SK-N-SH (cell line): Measurements from ENCODE around the gene PDIA5. TPM values are rescaled to one million over a fixed set of nuclear protein-coding genes. Genes with fewer than 3 reads are reported as not detected.

ENCODE experiments used
- CTCF ChIA-PET: fragments of 300-600, 350-600 bp; formaldehyde crosslinking; extraction: SDS; loops from one replicate; lab custom pipeline; 2021; lab: Yijun Ruan, JAX
- POLR2A ChIA-PET: fragments of 350-600 bp; sonication (Branson Sonifier 250); formaldehyde crosslinking; extraction: SDS; loops from one replicate; lab custom pipeline; 2020; ENCODE audit warnings: antibody characterized with exemption, inconsistent platforms; lab: Yijun Ruan, JAX
- DNase-seq: peaks from one replicate; pipeline ENCODE4 v3.0.0; 2012
- H2AFZ ChIP-seq: fragments of 200-600 bp; sonication (generic); 2 replicates; pipeline ENCODE4 v1.8.1; 2016; ENCODE audit warnings: antibody characterized with exemption, mild to moderate bottlenecking, low read depth
- H3F3A ChIP-seq: fragments of 200-600 bp; sonication (generic); replicated peaks from 2 replicates; pipeline ENCODE3; 2016; ENCODE audit warnings: antibody characterized with exemption, mild to moderate bottlenecking; ENCODE audit not compliant: insufficient read depth
- H3K27ac ChIP-seq, 2 experiments: fragments of 200-500 bp in 1 of 2; fragments of 200-600 bp in 1 of 2; sonication (Bioruptor generic) in 1 of 2; sonication (generic), shearing (Covaris generic) in 1 of 2; 2 replicates each; pipeline versions ENCODE4 v1.5.1 to v1.6.1; 2014 to 2016; ENCODE audit warnings: low read depth in 2 of 2, inconsistent platforms in 1 of 2, low read length in 1 of 2, mild to moderate bottlenecking in 1 of 2, mixed read lengths in 1 of 2
- H3K27me3 ChIP-seq: fragments of 200-600 bp; sonication (generic), shearing (Covaris generic); 2 replicates; pipeline ENCODE4 v1.6.1; 2016; ENCODE audit warnings: mixed run types; ENCODE audit not compliant: insufficient read depth
- H3K36me3 ChIP-seq, 2 experiments: fragments of 200-500 bp in 1 of 2; fragments of 200-600 bp in 1 of 2; sonication (Bioruptor generic) in 1 of 2; sonication (generic) in 1 of 2; replicated peaks in 1 of 2; 2 replicates each; pipeline versions ENCODE3 to v1.5.1; 2014 to 2016; ENCODE audit warnings: low read length in 1 of 2, mild to moderate bottlenecking in 1 of 2; ENCODE audit not compliant: insufficient read depth in 2 of 2, control insufficient read depth in 1 of 2
- H3K4me1 ChIP-seq, 2 experiments: fragments of 200-500 bp in 1 of 2; fragments of 200-600 bp in 1 of 2; sonication (Bioruptor generic) in 1 of 2; sonication (generic), shearing (Covaris generic) in 1 of 2; 2 replicates each; pipeline versions ENCODE4 v1.5.1 to v1.6.1; 2014 to 2016; ENCODE audit warnings: low read depth in 1 of 2, low read length in 1 of 2, mixed run types in 1 of 2; ENCODE audit not compliant: insufficient read depth in 2 of 2, control insufficient read depth in 1 of 2
- H3K4me2 ChIP-seq: fragments of 200-600 bp; sonication (generic), shearing (Covaris generic); 2 replicates; pipeline ENCODE4 v1.6.1; 2017; ENCODE audit warnings: mixed run types
- H3K4me3 ChIP-seq, 2 experiments: fragments of 200-500 bp in 1 of 2; fragments of 200-600 bp in 1 of 2; sonication (Bioruptor generic) in 1 of 2; sonication (generic), shearing (Covaris generic) in 1 of 2; 2 replicates each; pipeline versions ENCODE4 v1.5.1 to v1.8.1; 2014 to 2016; ENCODE audit warnings: low read depth in 2 of 2, inconsistent platforms in 1 of 2, low read length in 1 of 2, mild to moderate bottlenecking in 1 of 2, mixed read lengths in 1 of 2, moderate library complexity in 1 of 2
- H3K79me2 ChIP-seq: fragments of 200-600 bp; sonication (generic); 2 replicates; pipeline ENCODE4 v1.8.1; 2017; ENCODE audit warnings: mild to moderate bottlenecking; ENCODE audit not compliant: insufficient read depth
- H3K9ac ChIP-seq: fragments of 200-600 bp; sonication (generic); 2 replicates; pipeline ENCODE4 v1.6.1; 2017; ENCODE audit warnings: mixed run types
- H3K9me2 ChIP-seq: fragments of 200-600 bp; sonication (generic); 2 replicates; pipeline ENCODE4 v1.6.1; 2017; ENCODE audit warnings: mixed run types
- H3K9me3 ChIP-seq: fragments of 200-600 bp; sonication (generic); 2 replicates; pipeline ENCODE4 v1.6.1; 2017; ENCODE audit warnings: mixed run types, mild to moderate bottlenecking, moderate library complexity
- H4K20me1 ChIP-seq: fragments of 200-600 bp; sonication (generic); 2 replicates; pipeline ENCODE4 v1.6.1; 2017; ENCODE audit warnings: mild to moderate bottlenecking, mixed run types; ENCODE audit not compliant: insufficient read depth
- CTCF ChIP-seq: fragments of 200-600 bp; sonication (generic); IDR thresholded peaks from 2 replicates; pipeline ENCODE4 v1.6.1; 2017; ENCODE audit warnings: antibody characterized with exemption, mild to moderate bottlenecking, moderate library complexity
- ELF1 ChIP-seq: IDR thresholded peaks from 2 replicates; pipeline ENCODE4 v1.4.0; 2012
- FOSL2 ChIP-seq: IDR thresholded peaks from 2 replicates; pipeline ENCODE4 v1.4.0; 2012; ENCODE audit warnings: low read depth, mild to moderate bottlenecking, moderate library complexity, borderline replicate concordance
- FOXJ3 ChIP-seq: sonication (generic); formaldehyde crosslinking; IDR thresholded peaks from 2 replicates; pipeline ENCODE4 v1.5.1; 2020; ENCODE audit warnings: mild to moderate bottlenecking, missing genetic modification reagents
- GABPA ChIP-seq: IDR thresholded peaks from 2 replicates; pipeline ENCODE4 v1.4.0; 2012; ENCODE audit warnings: low read depth, mild to moderate bottlenecking
- GATA2 ChIP-seq: sonication (generic); formaldehyde crosslinking; IDR thresholded peaks from 2 replicates; pipeline ENCODE4 v1.5.0; 2020; ENCODE audit warnings: mild to moderate bottlenecking, missing genetic modification reagents
- IRF3 ChIP-seq: fragments of 150-350 bp; IDR thresholded peaks from 2 replicates; pipeline ENCODE4 v1.6.1; 2016; ENCODE audit warnings: mild to moderate bottlenecking, low read depth, low read length
- MAX ChIP-seq: IDR thresholded peaks from 2 replicates; pipeline ENCODE4 v1.4.0; 2012; ENCODE audit warnings: low read depth
- RCOR1 ChIP-seq: fragments of 150-350 bp; IDR thresholded peaks from 2 replicates; pipeline ENCODE4 v1.6.1; 2017; ENCODE audit warnings: antibody characterized with exemption, low read length
- TAF1 ChIP-seq: IDR thresholded peaks from 2 replicates; pipeline ENCODE4 v1.6.1; 2012; ENCODE audit warnings: low read depth, mild to moderate bottlenecking, low read length, moderate library complexity, borderline replicate concordance
- WGBS: methylation state at CpG from one replicate; pipeline ENCODE4 v1.1.6; 2017; ENCODE audit warnings: low lambda C conversion rate; 5-methylcytosine and 5-hydroxymethylcytosine counted together
- polyA plus RNA-seq, 3 experiments: library from polyadenylated mRNA; depleted of rRNA; stranded (reverse); fragments of >200 nt; gene quantifications; 2 replicates each; pipeline ENCODE4 v1.2.3, GENCODE V29; 2012

Gene PDIA5
- polyA plus RNA-seq, 1 of the 3 experiments (the other 2 are of a cell fraction), result 28.6 TPM

GRCh38 chr3:123088387-123088786 lies 21.6 kb downstream of the PDIA5 start (continued):
- TF ChIP-seq IRF3 (no peak), GATA2 (no peak), ELF1 (no peak), MAX (no peak), CTCF (no peak), FOSL2 (no peak), FOXJ3 (CRISPR knock-in tag) (no peak)

- H3K9me3 ChIP-seq, result no peaks in the 10 kb centered on the region
- no peak for DNase-seq
- H3K79me2 ChIP-seq, result peaks cover 76% of the 10 kb centered on the region
- peaks cover 7% of the 10 kb centered on the region for H3F3A ChIP-seq
- peak overlapping the region in 1 of 2 experiments; percentile 28; a peak in 1 of 4 replicates for H3K27ac ChIP-seq
- H2AFZ ChIP-seq, result no peak overlapping the region
- no peak overlapping the region for H3K4me2 ChIP-seq
- H3K4me1 ChIP-seq, result peaks cover 13 to 49% of the 10 kb centered on the region in 2 experiments; a peak in 3 of 4 replicates
- H3K36me3 ChIP-seq, result peaks cover 7 to 21% of the 10 kb centered on the region in 2 experiments
- CTCF ChIA-PET, result interaction anchor here (1.2 kb wide), 1 partner anchor 61 kb away, joined by 3 read pairs; no protein-coding TSS in a partner anchor
- H3K27me3 ChIP-seq, result no peaks in the 10 kb centered on the region
- peaks cover 64% of the 10 kb centered on the region for H4K20me1 ChIP-seq
- WGBS, result 80% methylated on average over 4 of the region's 12 CpGs
- no peak overlapping the region for H3K9ac ChIP-seq
- POLR2A ChIA-PET, result no interaction called here
- no peak overlapping the region for H3K4me3 ChIP-seq
- no peaks in the 10 kb centered on the region for H3K9me2 ChIP-seq
- TF ChIP-seq TAF1, result no peak
- TF ChIP-seq RCOR1, result no peak
- TF ChIP-seq CTCF, result no peak
- TF ChIP-seq GABPA, result no peak
Measured at GRCh38 chr3:123089611-123090331, 22.9 kb downstream of the PDIA5 start.
